HFFc6 (cell line): ENCODE results near the gene GRIK1. TPM values are rescaled to one million over a fixed set of nuclear protein-coding genes. Genes with fewer than 3 reads are reported as not detected.

Experiments used
- DNase-seq: peaks from one replicate; pipeline ENCODE4 v3.0.0-alpha.2; 2018
- H3K27ac Mint-ChIP-seq: 2 replicates; pipeline ENCODE4 v1.8.0; 2020; ENCODE audit warnings: mild to moderate bottlenecking, mixed read lengths
- H3K27me3 Mint-ChIP-seq: 2 replicates; pipeline ENCODE4 v1.8.0; 2021; ENCODE audit warnings: mild to moderate bottlenecking, moderate library complexity, mixed read lengths; ENCODE audit not compliant: insufficient read depth
- H3K36me3 Mint-ChIP-seq: 2 replicates; pipeline ENCODE4 v1.8.0; 2021; ENCODE audit warnings: low read depth, mixed read lengths
- H3K4me1 Mint-ChIP-seq: 2 replicates; pipeline ENCODE4 v1.8.0; 2020; ENCODE audit warnings: low read depth, mixed read lengths
- H3K4me3 Mint-ChIP-seq: 2 replicates; pipeline ENCODE4 v1.8.0; 2020; ENCODE audit warnings: mild to moderate bottlenecking, moderate library complexity, mixed read lengths
- H3K9me3 Mint-ChIP-seq: 2 replicates; pipeline ENCODE4 v1.8.0; 2020; ENCODE audit warnings: mild to moderate bottlenecking, mixed read lengths
- CTCF ChIP-seq: fragments of 200-600 bp; sonication (generic); IDR thresholded peaks from 2 replicates; pipeline ENCODE4 v1.5.0; 2021; ENCODE audit warnings: antibody characterized with exemption, mild to moderate bottlenecking
- total RNA-seq, 6 experiments: library from RNA; stranded (reverse); fragmentation: NEBNext Ultra II Directional; extraction: Animal tissue kit (Norgen Biotek cat#: 25700); gene quantifications; 2 replicates in 1 of 6; 3 replicates in 5 of 6; pipeline ENCODE4 v1.2.3, GENCODE V29; 2021

Gene GRIK1
- total RNA-seq, 6 experiments from 2014 or later, result not detected

- H3K4me1 Mint-ChIP-seq, result no peaks in the 10 kb centered on the region
- TF ChIP-seq CTCF, result no peak
- H3K36me3 Mint-ChIP-seq, result no peaks in the 10 kb centered on the region
- DNase-seq, result no peak
- no peaks in the 10 kb centered on the region for H3K27me3 Mint-ChIP-seq
- peaks cover 5% of the 10 kb centered on the region for H3K9me3 Mint-ChIP-seq
- no peak overlapping the region for H3K4me3 Mint-ChIP-seq
- no peak overlapping the region for H3K27ac Mint-ChIP-seq
Observed at GRCh38 chr21:29708401-29708800, 231.4 kb downstream of the GRIK1 start.

GRCh38 chr21:29704719-29705118, 235.1 kb downstream of the GRIK1 start:
- DNase-seq, result no peak
- Mint-ChIP-seq H3K27me3 (peaks cover 4% of the 10 kb centered on the region; the same call in 1 of the 2 replicates), H3K4me1 (no peaks in the 10 kb centered on the region), H3K9me3 (peaks cover 8% of the 10 kb centered on the region), H3K27ac (no peak overlapping the region), H3K36me3 (no peaks in the 10 kb centered on the region), H3K4me3 (no peak overlapping the region)
- TF ChIP-seq CTCF, result no peak

GRCh38 chr21:29701676-29702075, 238.1 kb downstream of the GRIK1 start:
- TF ChIP-seq CTCF, result no peak
- no peak overlapping the region for H3K27ac Mint-ChIP-seq
- peaks cover 4% of the 10 kb centered on the region for H3K27me3 Mint-ChIP-seq
- peaks cover 19% of the 10 kb centered on the region for H3K9me3 Mint-ChIP-seq
- H3K4me3 Mint-ChIP-seq, result no peak overlapping the region
- H3K36me3 Mint-ChIP-seq, result no peaks in the 10 kb centered on the region
- DNase-seq, result no peak
- no peaks in the 10 kb centered on the region for H3K4me1 Mint-ChIP-seq

GRCh38 chr21:29697555-29698193, 242.1 kb downstream of the GRIK1 start:
- Mint-ChIP-seq H3K4me3 (no peak overlapping the region), H3K27ac (no peak overlapping the region), H3K36me3 (no peaks in the 10 kb centered on the region), H3K27me3 (peaks cover 4% of the 10 kb centered on the region), H3K4me1 (no peaks in the 10 kb centered on the region), H3K9me3 (peaks cover 19% of the 10 kb centered on the region)
- TF ChIP-seq CTCF, result no peak
- DNase-seq, result no peak

- H3K27me3 Mint-ChIP-seq, result peaks cover 4% of the 10 kb centered on the region
- DNase-seq, result no peak
- no peak overlapping the region for H3K27ac Mint-ChIP-seq
- H3K9me3 Mint-ChIP-seq, result peaks cover 15% of the 10 kb centered on the region
- no peaks in the 10 kb centered on the region for H3K4me1 Mint-ChIP-seq
- no peak for TF ChIP-seq CTCF
- H3K4me3 Mint-ChIP-seq, result no peak overlapping the region
- no peaks in the 10 kb centered on the region for H3K36me3 Mint-ChIP-seq
Observed at GRCh38 chr21:29696937-29697336, 242.9 kb downstream of the GRIK1 start.
